Vagina (tissue), 2 donors: ENCODE results near the gene ARSH. TPM values are rescaled to one million over a fixed set of nuclear protein-coding genes. Genes with fewer than 3 reads are reported as not detected.
"Not testable (repeated sequence)": the region's sequence is repeated elsewhere in the genome, so short reads cannot be mapped to it uniquely, and the experiment has no call there.

Experiments used
- DNase-seq, 2 donors: peaks; one replicate each; pipeline ENCODE4 v3.0.0-alpha.2; 2017; ENCODE audit errors: extremely low spot score in 2 of 2
- H3K27ac ChIP-seq: fragments of 200-600 bp; sonication (generic); one replicate; pipeline ENCODE4 v1.5.1; 2019
- H3K27me3 ChIP-seq: fragments of 200-600 bp; sonication (generic); one replicate; pipeline ENCODE4 v1.5.1; 2019
- H3K36me3 ChIP-seq, 2 donors: fragments of 200-600 bp; sonication (generic); one replicate each; pipeline ENCODE4 v1.5.1; 2017 to 2019
- H3K4me1 ChIP-seq: fragments of 200-600 bp; sonication (generic); one replicate; pipeline ENCODE4 v1.5.1; 2019
- H3K4me3 ChIP-seq, 2 donors: fragments of 200-600 bp; sonication (generic); 1 replicate in 1 of 2; 2 replicates in 1 of 2; pipeline ENCODE4 v1.5.1; 2016 to 2019
- H3K9me3 ChIP-seq: fragments of 200-600 bp; sonication (generic); one replicate; pipeline ENCODE4 v1.5.1; 2019
- POLR2A ChIP-seq, 2 donors: fragments of 450-650 bp; IDR thresholded peaks; one replicate each; pipeline ENCODE4 v1.6.1; 2017; ENCODE audit warnings: antibody characterized with exemption in 2 of 2, mild to moderate bottlenecking in 2 of 2, moderate library complexity in 2 of 2
- POLR2AphosphoS5 ChIP-seq, 2 donors: sonication (generic); formaldehyde crosslinking; IDR thresholded peaks; one replicate each; pipeline ENCODE4 v1.9.0; 2017; ENCODE audit warnings: antibody characterized with exemption in 2 of 2, mild to moderate bottlenecking in 2 of 2, low read depth in 1 of 2; ENCODE audit not compliant: insufficient read depth in 1 of 2
- intact Hi-C: fragments of 100-400 bp; cut with DNase I; formaldehyde crosslinking; loops from one replicate; pipeline ENCODE4 v1.15.1; 2023
- total RNA-seq: library from RNA; depleted of rRNA; stranded (reverse); fragments of >200 nt; gene quantifications from one replicate; pipeline ENCODE4 v1.2.3, GENCODE V29; 2016
- TF ChIP-seq, protein P1 (sequence below), 3 experiments: fragments of 450-650 bp in 2 of 3; fragments of 200-600 bp in 1 of 3; sonication (generic) in 1 of 3; IDR thresholded peaks; one replicate each; pipeline ENCODE4 v1.5.1; 2017 to 2019; ENCODE audit warnings: antibody characterized with exemption in 3 of 3, mild to moderate bottlenecking in 2 of 3, moderate library complexity in 2 of 3

The ARSH gene, protein sequence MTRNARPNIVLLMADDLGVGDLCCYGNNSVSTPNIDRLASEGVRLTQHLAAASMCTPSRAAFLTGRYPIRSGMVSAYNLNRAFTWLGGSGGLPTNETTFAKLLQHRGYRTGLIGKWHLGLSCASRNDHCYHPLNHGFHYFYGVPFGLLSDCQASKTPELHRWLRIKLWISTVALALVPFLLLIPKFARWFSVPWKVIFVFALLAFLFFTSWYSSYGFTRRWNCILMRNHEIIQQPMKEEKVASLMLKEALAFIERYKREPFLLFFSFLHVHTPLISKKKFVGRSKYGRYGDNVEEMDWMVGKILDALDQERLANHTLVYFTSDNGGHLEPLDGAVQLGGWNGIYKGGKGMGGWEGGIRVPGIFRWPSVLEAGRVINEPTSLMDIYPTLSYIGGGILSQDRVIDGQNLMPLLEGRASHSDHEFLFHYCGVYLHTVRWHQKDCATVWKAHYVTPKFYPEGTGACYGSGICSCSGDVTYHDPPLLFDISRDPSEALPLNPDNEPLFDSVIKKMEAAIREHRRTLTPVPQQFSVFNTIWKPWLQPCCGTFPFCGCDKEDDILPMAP
- total RNA-seq = not detected

DNA sequence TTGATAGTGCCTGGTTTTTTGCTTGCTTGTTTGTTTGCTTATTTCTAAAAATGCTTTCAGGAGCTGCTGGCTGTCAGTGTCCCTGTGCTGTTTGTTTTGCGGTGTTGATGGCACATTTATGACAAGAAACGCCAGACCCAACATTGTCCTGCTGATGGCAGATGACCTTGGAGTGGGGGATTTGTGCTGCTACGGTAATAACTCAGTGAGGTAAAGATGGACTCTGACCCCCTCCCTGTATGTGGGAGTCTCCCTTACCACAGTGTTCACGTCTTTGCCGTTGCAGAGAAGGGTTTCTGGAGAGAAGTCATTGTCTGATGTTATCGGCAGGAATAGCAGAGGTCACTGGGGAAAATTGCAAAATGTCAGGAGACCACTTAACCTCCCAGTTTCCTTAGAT lies at the start of gene ARSH:
TSS of gene ARSH (plus strand) at position 52 of the 400 bp plus-strand sequence. CDS start at position 119, 67 bp downstream.
- H3K4me3 ChIP-seq = no peak within 1 kb of the TSS
- no peaks in the 10 kb centered on the region for H3K36me3 ChIP-seq
- H3K27me3 ChIP-seq = no peaks in the 10 kb centered on the region
- H3K27ac ChIP-seq = no peak within 1 kb of the TSS
- intact Hi-C loops = no loop called here
- H3K4me1 ChIP-seq = no peaks in the 10 kb centered on the region
- TF ChIP-seq POLR2AphosphoS5 (IDR thresholded peaks at IDR 0.05; ENCODE audit: insufficient read depth in 1 of 2, low read depth in 1 of 2) (no peak), POLR2A (IDR thresholded peaks at IDR 0.05) (no peak)
- TF ChIP-seq, protein P1, sequence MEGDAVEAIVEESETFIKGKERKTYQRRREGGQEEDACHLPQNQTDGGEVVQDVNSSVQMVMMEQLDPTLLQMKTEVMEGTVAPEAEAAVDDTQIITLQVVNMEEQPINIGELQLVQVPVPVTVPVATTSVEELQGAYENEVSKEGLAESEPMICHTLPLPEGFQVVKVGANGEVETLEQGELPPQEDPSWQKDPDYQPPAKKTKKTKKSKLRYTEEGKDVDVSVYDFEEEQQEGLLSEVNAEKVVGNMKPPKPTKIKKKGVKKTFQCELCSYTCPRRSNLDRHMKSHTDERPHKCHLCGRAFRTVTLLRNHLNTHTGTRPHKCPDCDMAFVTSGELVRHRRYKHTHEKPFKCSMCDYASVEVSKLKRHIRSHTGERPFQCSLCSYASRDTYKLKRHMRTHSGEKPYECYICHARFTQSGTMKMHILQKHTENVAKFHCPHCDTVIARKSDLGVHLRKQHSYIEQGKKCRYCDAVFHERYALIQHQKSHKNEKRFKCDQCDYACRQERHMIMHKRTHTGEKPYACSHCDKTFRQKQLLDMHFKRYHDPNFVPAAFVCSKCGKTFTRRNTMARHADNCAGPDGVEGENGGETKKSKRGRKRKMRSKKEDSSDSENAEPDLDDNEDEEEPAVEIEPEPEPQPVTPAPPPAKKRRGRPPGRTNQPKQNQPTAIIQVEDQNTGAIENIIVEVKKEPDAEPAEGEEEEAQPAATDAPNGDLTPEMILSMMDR (IDR thresholded peaks at IDR 0.05) = no peak
- no peak for DNase-seq
- H3K9me3 ChIP-seq = no peaks in the 10 kb centered on the region

DNA sequence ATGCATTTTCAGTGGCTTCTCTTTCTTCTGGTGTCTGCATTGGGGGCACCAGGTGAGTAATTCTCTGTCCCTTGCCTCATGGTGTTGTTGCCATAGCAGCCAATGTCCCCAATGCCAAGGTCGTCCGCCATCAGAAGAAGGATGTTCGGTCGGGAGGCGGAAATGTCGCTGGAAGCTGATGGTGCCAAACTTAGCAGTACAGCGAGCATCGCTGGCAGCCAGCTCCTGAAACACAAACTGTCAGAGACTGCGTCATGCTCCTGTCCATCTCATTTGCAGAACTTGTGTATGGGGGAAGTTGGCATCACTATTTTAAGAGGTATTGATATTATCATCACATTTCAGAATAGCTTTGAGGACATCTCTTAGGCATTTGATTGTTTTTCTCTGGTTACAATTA lies 48.1 kb upstream of the ARSH start:
- no peak overlapping the region for H3K4me3 ChIP-seq
- no peak for DNase-seq
- H3K27ac ChIP-seq = no peak overlapping the region
- TF ChIP-seq POLR2AphosphoS5 (IDR thresholded peaks at IDR 0.05; ENCODE audit: insufficient read depth in 1 of 2, low read depth in 1 of 2) = no peak
- TF ChIP-seq, protein P1 (IDR thresholded peaks at IDR 0.05) = no peak
- no peak for TF ChIP-seq POLR2A (IDR thresholded peaks at IDR 0.05)
- H3K9me3 ChIP-seq = no peaks in the 10 kb centered on the region
- H3K36me3 ChIP-seq = no peaks in the 10 kb centered on the region
- no peaks in the 10 kb centered on the region for H3K4me1 ChIP-seq
- intact Hi-C loops = no loop called here
- no peaks in the 10 kb centered on the region for H3K27me3 ChIP-seq

DNA sequence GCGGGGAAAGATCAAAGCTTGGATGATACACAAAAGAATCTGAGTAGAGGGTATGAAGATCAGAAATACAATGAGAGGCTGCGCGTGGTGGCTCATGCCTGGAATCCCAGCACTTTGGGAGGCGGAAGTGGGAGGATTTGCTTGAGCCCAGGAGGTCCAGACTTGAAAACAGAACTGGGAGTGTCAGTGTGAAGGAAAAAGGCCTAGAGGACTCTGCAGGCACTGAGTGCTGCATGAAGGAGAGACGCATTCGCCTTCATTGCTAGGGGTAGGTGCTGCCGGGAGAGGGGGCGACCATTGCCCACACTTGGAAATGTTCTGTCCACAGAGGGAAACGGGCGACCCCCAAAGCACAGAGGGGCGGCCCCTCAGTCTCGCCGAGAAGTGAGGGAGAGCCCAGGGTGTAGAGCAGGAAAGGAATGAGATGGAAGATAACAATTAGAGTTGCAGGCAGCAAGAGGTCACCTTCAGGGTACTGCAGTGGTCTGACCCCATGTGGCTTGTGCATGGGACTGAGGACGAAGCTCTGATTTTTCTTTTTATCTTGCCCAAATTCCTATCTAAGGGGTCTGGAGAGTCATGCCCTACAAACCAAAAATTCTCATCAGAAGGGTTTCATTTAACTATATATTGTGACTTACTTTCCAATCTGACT lies 45.4 kb upstream of the ARSH start:
- no peak for DNase-seq
- TF ChIP-seq POLR2A (IDR thresholded peaks at IDR 0.05) = no peak
- TF ChIP-seq, protein P1 (IDR thresholded peaks at IDR 0.05) = no peak
- no peak for TF ChIP-seq POLR2AphosphoS5 (IDR thresholded peaks at IDR 0.05; ENCODE audit: insufficient read depth in 1 of 2, low read depth in 1 of 2)
- H3K36me3 ChIP-seq = no peaks in the 10 kb centered on the region
- H3K4me1 ChIP-seq = no peaks in the 10 kb centered on the region
- no peaks in the 10 kb centered on the region for H3K9me3 ChIP-seq
- intact Hi-C loops = no loop called here
- H3K27ac ChIP-seq = no peak overlapping the region
- H3K4me3 ChIP-seq = no peak overlapping the region
- no peaks in the 10 kb centered on the region for H3K27me3 ChIP-seq

DNA sequence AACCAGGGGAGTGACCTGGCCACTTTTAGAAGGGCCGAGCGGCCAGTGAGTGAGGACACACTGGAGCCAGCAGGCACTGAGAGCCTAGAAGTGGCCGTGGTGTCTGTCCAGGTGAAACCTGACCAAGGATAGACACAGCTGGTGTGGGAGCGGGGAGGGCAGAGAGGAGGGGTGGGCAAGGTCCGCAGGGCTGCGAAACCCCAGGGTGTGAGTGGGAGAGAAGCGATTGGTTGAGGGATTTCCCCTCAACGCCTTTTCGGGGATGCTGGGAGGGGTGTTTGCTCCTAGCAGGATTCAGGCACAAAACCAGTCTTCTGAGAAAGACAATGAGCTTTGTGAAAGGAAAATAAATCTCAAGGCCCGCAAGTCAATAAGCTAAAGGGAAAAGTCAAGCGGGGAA lies 44.0 kb upstream of the ARSH start:
- Histone ChIP-seq H3K27me3 (no peaks in the 10 kb centered on the region), H3K27ac (no peak overlapping the region), H3K4me3 (no peak overlapping the region), H3K4me1 (no peaks in the 10 kb centered on the region), H3K9me3 (no peaks in the 10 kb centered on the region), H3K36me3 (no peaks in the 10 kb centered on the region)
- no peak for TF ChIP-seq POLR2AphosphoS5 (IDR thresholded peaks at IDR 0.05; ENCODE audit: insufficient read depth in 1 of 2, low read depth in 1 of 2)
- no peak for TF ChIP-seq POLR2A (IDR thresholded peaks at IDR 0.05)
- TF ChIP-seq, protein P1 (IDR thresholded peaks at IDR 0.05) = no peak
- intact Hi-C loops = no loop called here
- DNase-seq = no peak

DNA sequence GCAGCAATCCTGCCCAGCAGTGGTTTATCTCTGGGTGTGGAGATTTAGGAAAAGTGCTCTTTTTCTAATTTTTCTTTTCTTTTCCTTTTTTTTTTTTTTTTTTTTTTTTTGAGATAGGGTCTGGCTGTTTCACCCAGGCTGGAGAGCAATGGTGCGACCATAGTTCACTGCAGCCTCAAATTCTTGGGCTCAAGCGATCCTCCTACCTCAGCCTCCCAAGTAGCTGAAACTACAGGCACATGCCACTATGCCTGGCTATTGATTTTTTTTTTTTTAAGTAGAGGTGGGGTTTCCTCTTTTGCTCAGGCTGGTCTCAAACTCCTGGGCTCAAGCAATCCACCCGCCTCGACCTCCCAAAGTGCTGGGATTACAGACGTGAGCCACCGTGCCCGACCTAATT lies 42.9 kb upstream of the ARSH start:
- H3K27me3 ChIP-seq, intact Hi-C loops, H3K36me3 ChIP-seq, H3K4me3 ChIP-seq, DNase-seq, H3K27ac ChIP-seq, H3K9me3 ChIP-seq, H3K4me1 ChIP-seq: not testable (repeated sequence)

DNA sequence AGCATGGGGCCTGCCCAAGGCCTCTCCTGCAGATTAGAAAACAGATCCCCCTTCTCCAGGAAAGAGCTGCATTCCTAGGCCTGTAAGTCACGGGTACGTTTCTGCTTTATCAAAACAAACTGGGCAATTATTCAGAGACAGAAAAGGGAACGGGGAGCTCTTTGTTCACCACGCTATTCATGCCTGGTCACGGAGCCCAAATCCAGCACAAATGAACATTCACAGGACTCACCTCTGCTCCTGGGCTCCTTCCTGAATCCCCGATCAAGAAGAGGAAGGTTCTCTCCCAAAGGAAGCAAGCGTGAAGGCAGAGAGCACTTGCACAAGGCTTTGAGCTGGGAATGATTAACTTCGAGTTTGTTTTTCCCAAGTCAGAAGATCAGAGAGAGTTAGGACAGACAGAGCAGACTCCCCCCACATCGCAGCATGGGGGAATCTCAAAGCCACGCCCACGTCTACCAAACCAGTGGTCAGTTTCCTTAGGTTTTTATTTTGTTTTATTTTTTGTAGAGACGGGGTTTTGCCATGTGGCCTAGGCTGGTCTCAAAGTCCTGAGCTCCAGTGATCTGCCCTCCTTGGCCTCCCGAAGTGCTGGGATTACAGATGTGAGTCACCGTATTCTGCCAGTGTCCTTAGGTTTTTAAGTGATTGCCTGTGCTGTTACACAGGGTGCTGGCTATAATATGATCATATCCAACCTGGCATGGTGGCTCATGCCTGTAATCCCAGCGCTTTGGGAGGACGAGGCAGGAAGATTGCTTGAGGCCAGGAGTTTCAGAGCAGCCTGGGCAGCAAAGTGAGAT lies 42.2 kb upstream of the ARSH start:
- DNase-seq, H3K27me3 ChIP-seq, H3K4me3 ChIP-seq, H3K4me1 ChIP-seq, H3K27ac ChIP-seq, H3K36me3 ChIP-seq, intact Hi-C loops, H3K9me3 ChIP-seq: not testable (repeated sequence)
